ENCODE data around the gene CNTN4. TPM values are rescaled to one million over a fixed set of nuclear protein-coding genes. Genes with fewer than 3 reads are reported as not detected.

The CNTN4 gene
- total and polyA plus RNA-seq, 2 of the 8 experiments (the other 6 are each of a cell fraction or from before 2014, with no cell fraction given) = 0.41 to 2.2 TPM

DNA sequence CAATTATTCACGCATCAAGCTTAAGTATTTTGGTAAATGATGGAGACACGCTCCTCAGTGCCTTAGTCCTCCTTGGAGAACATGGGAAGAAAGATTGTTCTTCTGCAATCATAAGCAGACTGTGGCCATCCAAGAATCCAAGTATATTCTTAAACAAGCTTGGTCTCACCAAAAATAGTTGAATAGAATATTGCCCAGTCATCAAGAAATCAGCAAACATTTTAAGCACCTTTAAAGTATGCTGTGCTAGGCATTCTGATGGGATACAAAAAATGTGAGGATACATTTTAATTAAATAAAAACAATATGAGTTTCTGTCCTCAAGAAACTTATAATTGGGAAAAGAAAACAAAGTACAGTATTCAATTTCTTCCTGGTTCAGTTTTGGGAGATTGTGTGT lies 445.5 kb downstream of the CNTN4 start:
- H3K4ac ChIP-seq (replicated peaks; ENCODE audit: insufficient read length, low read depth, low read length) = no peak overlapping the region
- H3K4me2 ChIP-seq (ENCODE audit: insufficient read depth in 1 of 2, low read depth in 2 of 2, low read length in 2 of 2) = no peak overlapping the region
- ChIA-PET POLR2A (ENCODE audit: partially characterized antibody) (no interaction called here), CTCF (ENCODE audit: partially characterized antibody) (no interaction called here)
- FAIRE-seq (no peak), DNase-seq (ENCODE audit: low read depth in 1 of 2, low spot score in 2 of 2) (no peak)
- H4K20me1 ChIP-seq (replicated peaks in 1 of 2; ENCODE audit: control insufficient read depth in 1 of 2, insufficient read depth in 2 of 2, low read length in 2 of 2) = no peaks in the 10 kb centered on the region
- H3K79me1 ChIP-seq (ENCODE audit: low read depth, low read length) = no peaks in the 10 kb centered on the region
- no peak overlapping the region for H3K27ac ChIP-seq (ENCODE audit: low read depth, low read length)
- H4K91ac ChIP-seq (replicated peaks; ENCODE audit: insufficient read length, low read length) = no peak overlapping the region
- no peak overlapping the region for H4K8ac ChIP-seq (ENCODE audit: extremely low read depth, insufficient read depth, low read length)
- H3K56ac ChIP-seq (replicated peaks; ENCODE audit: insufficient read length, low read depth, low read length) = no peak overlapping the region
- no peak for TF ChIP-seq TAF1 (IDR thresholded peaks at IDR 0.05; ENCODE audit: low read depth, low read length)
- no peak for TF ChIP-seq CBX8 (IDR thresholded peaks at IDR 0.05; ENCODE audit: borderline replicate concordance, low read depth, low read length)
- TF ChIP-seq CHD1 (IDR thresholded peaks at IDR 0.05; ENCODE audit: low read depth, low read length) = no peak
- no peak for TF ChIP-seq ZNF274 (IDR thresholded peaks at IDR 0.05; ENCODE audit: borderline replicate concordance, extremely low read depth, low read length)
- no peak for TF ChIP-seq RBBP5 (IDR thresholded peaks at IDR 0.05; ENCODE audit: borderline replicate concordance, low read depth, low read length)
- no peak for TF ChIP-seq KDM4A (IDR thresholded peaks at IDR 0.05; ENCODE audit: low read depth, low read length, severe bottlenecking)
- TF ChIP-seq, protein P1, sequence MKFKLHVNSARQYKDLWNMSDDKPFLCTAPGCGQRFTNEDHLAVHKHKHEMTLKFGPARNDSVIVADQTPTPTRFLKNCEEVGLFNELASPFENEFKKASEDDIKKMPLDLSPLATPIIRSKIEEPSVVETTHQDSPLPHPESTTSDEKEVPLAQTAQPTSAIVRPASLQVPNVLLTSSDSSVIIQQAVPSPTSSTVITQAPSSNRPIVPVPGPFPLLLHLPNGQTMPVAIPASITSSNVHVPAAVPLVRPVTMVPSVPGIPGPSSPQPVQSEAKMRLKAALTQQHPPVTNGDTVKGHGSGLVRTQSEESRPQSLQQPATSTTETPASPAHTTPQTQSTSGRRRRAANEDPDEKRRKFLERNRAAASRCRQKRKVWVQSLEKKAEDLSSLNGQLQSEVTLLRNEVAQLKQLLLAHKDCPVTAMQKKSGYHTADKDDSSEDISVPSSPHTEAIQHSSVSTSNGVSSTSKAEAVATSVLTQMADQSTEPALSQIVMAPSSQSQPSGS (IDR thresholded peaks at IDR 0.05; ENCODE audit: low read length) = no peak
- TF ChIP-seq POLR2AphosphoS5 (IDR thresholded peaks at IDR 0.05; ENCODE audit: low read depth, low read length) = no peak
- TF ChIP-seq SAP30 (IDR thresholded peaks at IDR 0.05; ENCODE audit: insufficient read depth, insufficient replicate concordance, low read length) = no peak
- TF ChIP-seq, protein P2, sequence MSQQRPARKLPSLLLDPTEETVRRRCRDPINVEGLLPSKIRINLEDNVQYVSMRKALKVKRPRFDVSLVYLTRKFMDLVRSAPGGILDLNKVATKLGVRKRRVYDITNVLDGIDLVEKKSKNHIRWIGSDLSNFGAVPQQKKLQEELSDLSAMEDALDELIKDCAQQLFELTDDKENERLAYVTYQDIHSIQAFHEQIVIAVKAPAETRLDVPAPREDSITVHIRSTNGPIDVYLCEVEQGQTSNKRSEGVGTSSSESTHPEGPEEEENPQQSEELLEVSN (IDR thresholded peaks at IDR 0.05) = no peak
- no peak for TF ChIP-seq SUZ12 (IDR thresholded peaks at IDR 0.05; ENCODE audit: low read length)
- TF ChIP-seq YY1 (IDR thresholded peaks at IDR 0.05; ENCODE audit: low read depth, low read length) = no peak
- H2BK20ac ChIP-seq (ENCODE audit: low read length) = no peak overlapping the region
- H3K18ac ChIP-seq (ENCODE audit: extremely low read depth, low read length) = no peak overlapping the region
- no peaks in the 10 kb centered on the region for H3K79me2 ChIP-seq (ENCODE audit: control insufficient read depth in 1 of 2, insufficient read depth in 2 of 2, low read length in 2 of 2)
- no peak overlapping the region for H2AK5ac ChIP-seq (ENCODE audit: low read depth, low read length)
- no peak overlapping the region for H3K4me3 ChIP-seq (ENCODE audit: extremely low read depth in 1 of 4, insufficient read depth in 2 of 4, low read depth in 3 of 4, low read length in 4 of 4)
- H2AFZ ChIP-seq (ENCODE audit: low read length) = no peak overlapping the region
- no peaks in the 10 kb centered on the region for H3K36me3 ChIP-seq (ENCODE audit: control insufficient read depth in 2 of 4, insufficient read depth in 4 of 4, low read length in 3 of 4)
- H3K9ac ChIP-seq (replicated peaks in 1 of 4; ENCODE audit: extremely low read depth in 1 of 4, low read depth in 3 of 4, low read length in 3 of 4) = no peak overlapping the region
- H2BK15ac ChIP-seq (ENCODE audit: low read length) = no peak overlapping the region
- no peak overlapping the region for H2BK5ac ChIP-seq (ENCODE audit: low read depth, low read length)
- H2BK12ac ChIP-seq (ENCODE audit: low read depth, low read length) = no peak overlapping the region
- no peaks in the 10 kb centered on the region for H3K23me2 ChIP-seq (ENCODE audit: low read depth, low read length)
- WGBS, 2 experiments (ENCODE audit: extremely low coverage in 1 of 2, insufficient coverage in 1 of 2, insufficient read length in 1 of 2, insufficient replicate concordance in 2 of 2, low coverage in 1 of 2, low lambda C conversion rate in 2 of 2, missing lambda C conversion rate in 1 of 2) = 92% methylated on average over 2 of the region's 2 CpGs; no CpG with 5 or more reads in 1 of the 2 experiments
- no peak overlapping the region for H3K23ac ChIP-seq (ENCODE audit: insufficient read length)
- H3K4me1 ChIP-seq (replicated peaks in 1 of 4; ENCODE audit: control insufficient read depth in 3 of 4, insufficient read depth in 4 of 4, low read length in 3 of 4) = no peaks in the 10 kb centered on the region
- H4K5ac ChIP-seq (ENCODE audit: insufficient read length, low read depth, low read length) = no peak overlapping the region
- no peaks in the 10 kb centered on the region for H3K9me3 ChIP-seq (ENCODE audit: insufficient read depth in 2 of 2, low read depth in 1 of 2, low read length in 1 of 2)
- no peak overlapping the region for H3K14ac ChIP-seq (ENCODE audit: insufficient read length)
- no peak overlapping the region for H2BK120ac ChIP-seq (replicated peaks; ENCODE audit: low read depth, low read length)
- no peaks in the 10 kb centered on the region for H3K27me3 ChIP-seq (replicated peaks in 1 of 4; ENCODE audit: control insufficient read depth in 3 of 4, extremely low read depth in 1 of 4, insufficient read depth in 3 of 4, low read length in 3 of 4)
